ENCODE results near the gene ATP5PB.

The ATP5PB gene

GRCh38 chr1:111404588-111404987 lies 44.7 kb upstream of the ATP5PB start:
- no peak overlapping the region for H3K27ac ChIP-seq (ENCODE audit: low read length)
- H3K79me2 ChIP-seq (ENCODE audit: low read length): no peaks in the 10 kb centered on the region
- no peaks in the 10 kb centered on the region for H4K20me1 ChIP-seq (ENCODE audit: insufficient read depth, low read length)
- peaks cover 20% of the 10 kb centered on the region for H3K4me1 ChIP-seq (ENCODE audit: low read length)
- H3K4me2 ChIP-seq (ENCODE audit: low read depth, low read length): no peak overlapping the region
- no peaks in the 10 kb centered on the region for H3K9me2 ChIP-seq (replicated peaks; ENCODE audit: insufficient read depth, low read length)
- TF ChIP-seq EZH2 (optimal IDR thresholded peaks at IDR 0.05; ENCODE audit: low read depth, low read length): no peak
- no peak for TF ChIP-seq CTCF (IDR thresholded peaks at IDR 0.05; ENCODE audit: low read length)
- no peak for TF ChIP-seq EZH2phosphoT487 (IDR thresholded peaks at IDR 0.05; ENCODE audit: low read length)
- DNase-seq: no peak
- no peaks in the 10 kb centered on the region for H3K36me3 ChIP-seq (replicated peaks; ENCODE audit: insufficient read depth, low read length)
- H3K9ac ChIP-seq (ENCODE audit: low read length): no peak overlapping the region
- H3K27me3 ChIP-seq (replicated peaks; ENCODE audit: insufficient read depth, low read length): no peaks in the 10 kb centered on the region
- H3F3A ChIP-seq (ENCODE audit: insufficient read depth, low read length): peaks cover 6% of the 10 kb centered on the region
- H3K9me3 ChIP-seq (replicated peaks; ENCODE audit: insufficient read depth, low read length): no peaks in the 10 kb centered on the region
- H2AFZ ChIP-seq (ENCODE audit: low read length): no peak overlapping the region
- H3K4me3 ChIP-seq (ENCODE audit: low read length): no peak overlapping the region

GRCh38 chr1:111406321-111406768 lies 42.9 kb upstream of the ATP5PB start:
- Histone ChIP-seq H3K9ac (ENCODE audit: low read length) (no peak overlapping the region), H3K4me1 (ENCODE audit: low read length) (peaks cover 20% of the 10 kb centered on the region), H3F3A (ENCODE audit: insufficient read depth, low read length) (peaks cover 6% of the 10 kb centered on the region), H3K36me3 (replicated peaks; ENCODE audit: insufficient read depth, low read length) (no peaks in the 10 kb centered on the region), H3K27ac (ENCODE audit: low read length) (peak overlapping the region; percentile 59; the same call in 1 of the 2 replicates), H3K79me2 (ENCODE audit: low read length) (no peaks in the 10 kb centered on the region), H3K9me2 (replicated peaks; ENCODE audit: insufficient read depth, low read length) (no peaks in the 10 kb centered on the region), H3K4me3 (ENCODE audit: low read length) (peak overlapping the region; percentile 22; the same call in 1 of the 2 replicates), H4K20me1 (ENCODE audit: insufficient read depth, low read length) (no peaks in the 10 kb centered on the region), H3K9me3 (replicated peaks; ENCODE audit: insufficient read depth, low read length) (no peaks in the 10 kb centered on the region), H3K27me3 (replicated peaks; ENCODE audit: insufficient read depth, low read length) (no peaks in the 10 kb centered on the region), H2AFZ (ENCODE audit: low read length) (no peak overlapping the region), H3K4me2 (ENCODE audit: low read depth, low read length) (peak overlapping the region; percentile 50)
- TF ChIP-seq CTCF (IDR thresholded peaks at IDR 0.05; ENCODE audit: low read length): no peak
- no peak for TF ChIP-seq EZH2 (optimal IDR thresholded peaks at IDR 0.05; ENCODE audit: low read depth, low read length)
- TF ChIP-seq EZH2phosphoT487 (IDR thresholded peaks at IDR 0.05; ENCODE audit: low read length): no peak
- peak; percentile 89 for DNase-seq

- Histone ChIP-seq H3F3A (ENCODE audit: insufficient read depth, low read length) (peaks cover 6% of the 10 kb centered on the region), H3K4me2 (ENCODE audit: low read depth, low read length) (no peak overlapping the region), H3K9me3 (replicated peaks; ENCODE audit: insufficient read depth, low read length) (no peaks in the 10 kb centered on the region), H3K36me3 (replicated peaks; ENCODE audit: insufficient read depth, low read length) (no peaks in the 10 kb centered on the region), H3K4me1 (ENCODE audit: low read length) (peaks cover 20% of the 10 kb centered on the region), H2AFZ (ENCODE audit: low read length) (no peak overlapping the region), H3K9ac (ENCODE audit: low read length) (no peak overlapping the region), H3K9me2 (replicated peaks; ENCODE audit: insufficient read depth, low read length) (no peaks in the 10 kb centered on the region), H4K20me1 (ENCODE audit: insufficient read depth, low read length) (no peaks in the 10 kb centered on the region), H3K79me2 (ENCODE audit: low read length) (no peaks in the 10 kb centered on the region), H3K27ac (ENCODE audit: low read length) (no peak overlapping the region), H3K27me3 (replicated peaks; ENCODE audit: insufficient read depth, low read length) (no peaks in the 10 kb centered on the region), H3K4me3 (ENCODE audit: low read length) (no peak overlapping the region)
- DNase-seq: no peak
- TF ChIP-seq EZH2phosphoT487 (IDR thresholded peaks at IDR 0.05; ENCODE audit: low read length) (no peak), EZH2 (optimal IDR thresholded peaks at IDR 0.05; ENCODE audit: low read depth, low read length) (no peak), CTCF (IDR thresholded peaks at IDR 0.05; ENCODE audit: low read length) (no peak)
Observed at GRCh38 chr1:111407301-111407700, 42.0 kb upstream of the ATP5PB start.
